NCI-H2171 (cell line): Measurements from ENCODE around the gene SLC25A6.
"Not testable (repeated sequence)": the region's sequence is repeated elsewhere in the genome, so short reads cannot be mapped to it uniquely, and the experiment has no call there.

ENCODE experiments used
- DNase-seq: peaks from one replicate; lab custom pipeline; 2025; lab: John Stamatoyannopoulos, UW

SLC25A6 gene

DNA sequence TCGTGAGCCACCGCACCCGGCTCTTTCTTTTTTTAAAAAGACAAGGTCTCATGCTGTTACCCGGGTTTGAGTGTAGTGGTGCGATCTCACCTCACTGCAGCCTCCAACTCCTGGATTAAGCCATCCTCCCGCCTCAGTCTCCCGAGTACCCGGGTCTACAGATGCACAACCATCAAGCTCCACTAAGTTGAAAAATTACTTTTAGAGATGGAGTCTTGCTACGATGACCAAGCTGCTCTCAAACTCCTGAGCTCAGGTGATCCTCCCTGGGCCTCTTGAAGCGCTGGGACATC is 2.0 kb downstream of the SLC25A6 start:
- DNase-seq = no peak

DNA sequence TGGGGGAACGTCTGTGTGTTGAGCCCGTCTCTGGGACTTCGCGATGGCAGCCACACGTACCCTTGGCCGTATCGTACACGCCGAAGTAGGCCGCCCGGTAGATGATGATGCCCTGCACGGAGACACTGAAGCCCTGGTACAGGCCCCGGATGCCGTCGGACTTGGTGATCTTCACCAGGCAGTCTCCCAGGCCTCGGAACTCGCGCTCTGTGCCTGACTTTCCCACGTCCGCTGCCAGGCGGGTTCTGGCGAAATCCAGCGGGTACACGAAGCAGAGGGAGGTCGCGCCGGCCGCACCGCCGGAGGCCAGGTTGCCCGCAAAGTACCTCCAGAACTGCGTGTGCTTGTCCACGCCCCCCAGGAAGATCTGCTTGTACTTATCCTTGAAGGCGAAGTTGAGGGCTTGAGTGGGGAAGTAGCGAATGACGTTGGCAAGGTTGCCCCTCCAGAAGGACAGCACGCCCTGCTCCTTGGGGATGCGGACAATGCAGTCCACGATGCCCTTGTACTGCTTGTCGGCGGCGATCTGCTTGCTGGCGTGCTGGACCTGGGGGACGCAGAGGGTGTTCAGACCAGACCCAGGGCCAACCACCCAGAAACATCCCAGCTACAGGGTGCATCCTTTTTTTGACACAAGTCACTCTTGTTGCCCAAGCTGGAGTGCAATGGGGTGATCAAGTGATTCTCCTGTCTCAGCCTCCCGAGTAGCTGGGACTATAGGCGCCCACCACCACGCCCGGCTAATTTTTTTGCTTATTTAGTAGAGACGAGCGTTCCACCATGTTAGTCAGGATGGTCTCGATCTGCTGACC is 2.5 kb downstream of the SLC25A6 start:
- DNase-seq = no peak

DNA sequence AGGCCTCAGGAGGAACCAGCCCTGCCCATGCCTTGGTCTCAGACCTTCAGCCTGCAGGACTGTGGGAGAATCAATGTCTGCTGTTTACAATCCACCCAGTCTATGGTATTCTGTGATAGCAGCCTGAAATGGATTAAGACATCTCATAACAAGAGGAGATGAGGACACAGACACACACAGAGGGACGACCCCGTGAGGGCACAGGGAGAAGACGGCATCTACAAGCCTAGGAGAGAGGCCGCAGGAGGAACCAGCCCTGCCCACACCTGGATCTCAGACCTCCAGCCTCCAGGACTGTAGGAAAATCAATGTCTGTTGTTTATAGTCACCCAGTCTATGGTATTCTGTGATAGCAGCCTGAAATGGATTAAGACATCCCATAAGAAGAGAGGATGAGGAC is 3.3 kb downstream of the SLC25A6 start:
- no peak for DNase-seq

DNA sequence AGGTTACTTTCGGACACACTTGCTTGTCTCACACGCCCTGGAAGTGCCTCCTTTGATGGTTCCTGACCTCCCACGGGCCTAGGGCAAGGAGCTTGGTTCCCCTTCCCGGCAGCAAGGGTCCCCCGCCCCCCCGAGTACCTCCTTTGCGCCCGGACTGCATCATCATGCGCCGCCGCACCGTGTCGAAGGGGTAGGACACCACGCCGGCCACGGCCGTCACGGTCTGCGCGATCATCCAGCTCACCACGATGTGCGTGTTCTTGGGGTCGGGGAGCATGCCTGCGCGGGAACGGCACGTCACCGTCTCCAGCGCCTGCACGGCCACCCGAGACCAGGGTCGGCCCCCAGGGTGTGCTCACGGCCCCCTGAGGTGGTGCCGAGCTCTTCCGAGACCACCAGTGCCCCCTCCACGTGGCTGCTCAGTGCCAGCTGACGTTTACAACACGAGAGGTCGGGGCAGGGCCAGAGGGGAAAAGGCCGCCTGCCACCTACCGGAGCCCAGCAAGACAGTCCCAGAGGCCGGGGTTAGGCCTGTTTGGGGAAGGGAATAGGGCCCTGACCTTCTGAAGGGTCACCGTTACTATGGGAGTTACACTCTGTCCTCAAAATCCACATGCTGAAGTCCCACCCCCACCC is 4.7 kb downstream of the SLC25A6 start:
- no peak for DNase-seq

DNA sequence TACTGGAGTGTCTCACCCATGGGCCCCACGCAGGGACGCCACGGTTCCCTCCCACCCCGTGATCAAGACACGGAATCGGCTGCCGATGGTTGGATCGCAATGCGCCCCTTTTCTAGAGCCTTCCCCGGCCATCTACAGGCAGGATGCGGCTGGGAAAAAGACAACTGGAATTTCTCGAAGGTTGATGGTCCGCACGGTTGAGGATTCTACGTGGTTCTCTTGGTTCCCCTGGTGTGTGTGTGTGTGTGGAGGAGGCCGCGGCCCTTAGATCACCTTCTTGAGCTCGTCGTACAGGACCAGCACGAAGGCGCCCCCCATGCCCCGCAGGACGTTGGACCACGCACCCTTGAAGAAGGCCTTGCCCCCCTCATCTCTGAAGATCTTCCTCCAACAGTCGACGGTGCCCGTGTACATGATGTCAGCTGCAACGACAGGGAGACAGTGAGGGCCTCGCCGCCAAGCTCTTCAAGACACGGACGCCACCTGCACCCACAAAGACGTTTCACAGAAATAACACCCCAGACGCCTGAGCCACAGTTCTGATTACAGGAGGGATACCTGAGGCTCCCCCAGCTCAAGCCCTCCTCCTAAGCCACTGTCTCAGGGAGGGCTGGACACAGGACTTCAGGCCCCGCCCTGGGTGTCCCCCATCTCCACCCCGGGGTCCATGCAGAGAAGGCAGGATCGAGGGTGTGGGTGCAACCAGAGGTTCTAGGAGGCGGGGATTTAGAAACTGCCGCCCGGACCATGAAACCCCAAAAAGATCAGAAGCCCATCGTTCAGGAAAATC is 5.4 kb downstream of the SLC25A6 start:
- no peak for DNase-seq

DNA sequence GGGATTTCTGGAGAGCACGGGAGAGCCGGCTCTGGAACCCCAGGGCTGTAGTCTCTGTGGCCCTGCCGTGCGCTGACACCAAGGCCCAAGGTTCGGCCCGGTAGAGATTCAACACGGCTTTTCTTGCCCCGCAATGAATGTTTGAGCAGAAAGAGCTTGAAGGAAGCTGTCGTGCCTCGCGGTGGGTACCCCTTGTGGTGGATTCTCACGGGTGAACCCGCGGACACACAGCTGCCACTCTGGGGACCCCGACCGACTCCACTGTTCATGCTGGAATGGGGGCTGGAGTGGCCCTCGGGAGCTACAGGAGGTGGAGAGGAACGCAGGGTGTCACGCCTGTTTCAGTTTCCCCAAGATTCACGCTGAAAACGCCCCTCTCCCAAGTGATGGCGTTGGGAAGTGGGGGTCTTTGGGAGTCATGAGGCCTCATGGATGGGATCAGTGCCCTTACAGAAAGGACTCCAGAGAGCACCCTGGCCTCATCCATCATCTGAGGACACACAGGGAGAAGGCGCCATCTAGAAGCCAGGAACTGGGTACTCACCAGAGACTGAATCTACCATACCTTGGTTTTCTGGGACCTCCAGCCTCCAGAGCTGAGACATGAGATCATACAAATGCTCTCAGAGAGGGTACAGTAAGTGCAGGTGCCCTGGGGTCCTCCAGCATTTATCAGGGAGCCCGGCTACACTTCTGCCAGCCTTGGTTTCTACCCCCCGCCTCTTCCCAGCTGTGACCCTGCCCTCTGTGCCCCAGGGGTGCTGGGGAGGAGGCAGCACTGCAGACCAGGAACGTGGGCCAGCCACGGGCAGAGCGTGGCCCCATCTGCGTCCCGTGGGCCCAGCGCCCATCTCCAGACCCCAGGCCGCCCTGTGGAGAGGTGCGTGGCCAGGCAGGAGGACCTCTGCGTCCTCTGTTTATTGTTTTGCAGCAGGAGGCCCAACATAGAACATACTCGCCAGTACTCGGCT is 6.4 kb downstream of the SLC25A6 start:
- no peak for DNase-seq

DNA sequence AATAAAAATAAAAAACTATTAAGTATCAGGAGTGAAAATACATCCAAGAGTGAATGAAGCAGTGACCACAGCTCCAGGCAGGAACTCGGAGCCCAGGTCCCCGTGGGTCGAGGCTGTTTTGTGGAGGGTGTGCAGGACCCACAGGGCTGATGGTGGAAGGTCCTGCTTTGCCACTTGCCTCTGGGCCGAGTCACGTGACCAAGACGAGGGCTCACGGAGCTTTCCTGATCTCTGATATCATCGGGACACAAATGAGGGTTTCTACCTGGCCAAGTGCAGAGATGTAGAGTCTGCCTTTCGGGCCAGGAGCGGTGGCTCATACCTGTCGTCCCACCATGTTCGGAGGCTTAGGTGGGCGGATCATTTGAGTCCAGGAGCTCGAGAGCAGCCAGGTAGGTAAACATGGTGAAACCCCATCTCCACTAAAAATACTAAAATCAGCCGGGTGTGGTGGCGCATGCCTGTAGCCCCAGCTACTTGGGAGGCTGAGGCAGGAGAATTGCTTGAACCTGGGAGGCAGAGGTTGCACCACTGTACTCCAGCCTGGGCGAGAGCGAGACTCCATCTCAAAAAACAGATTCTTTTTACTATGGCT is 7.2 kb downstream of the SLC25A6 start:
- DNase-seq = no peak

DNA sequence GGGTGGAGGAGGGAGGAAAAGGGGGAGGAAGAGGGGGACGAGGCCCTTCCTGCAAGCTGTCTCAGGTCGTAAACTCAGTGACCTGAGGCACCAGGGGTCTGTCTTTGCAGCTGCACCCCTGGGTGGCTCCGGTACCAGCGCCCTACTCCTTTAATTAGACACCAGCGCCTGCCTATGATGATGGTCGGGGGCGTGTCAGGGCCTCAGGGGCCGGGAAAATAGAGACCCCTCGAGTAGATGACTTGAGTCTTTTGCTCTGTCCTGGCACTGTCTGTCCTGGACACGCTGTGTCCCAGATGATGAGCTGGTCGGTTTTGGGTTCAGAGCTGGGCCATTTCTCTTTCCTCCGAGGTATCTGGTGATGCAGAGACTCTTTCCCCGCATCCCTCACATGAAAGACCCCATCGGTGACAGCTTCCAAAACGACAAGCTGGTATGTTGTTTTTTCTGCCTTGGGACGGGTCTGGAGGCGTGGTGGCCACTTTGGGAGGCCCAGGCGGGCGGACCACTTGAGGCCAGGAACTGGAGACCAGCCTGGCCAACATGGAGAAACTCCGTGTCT is 11.2 kb downstream of the SLC25A6 start:
- no peak for DNase-seq

DNA sequence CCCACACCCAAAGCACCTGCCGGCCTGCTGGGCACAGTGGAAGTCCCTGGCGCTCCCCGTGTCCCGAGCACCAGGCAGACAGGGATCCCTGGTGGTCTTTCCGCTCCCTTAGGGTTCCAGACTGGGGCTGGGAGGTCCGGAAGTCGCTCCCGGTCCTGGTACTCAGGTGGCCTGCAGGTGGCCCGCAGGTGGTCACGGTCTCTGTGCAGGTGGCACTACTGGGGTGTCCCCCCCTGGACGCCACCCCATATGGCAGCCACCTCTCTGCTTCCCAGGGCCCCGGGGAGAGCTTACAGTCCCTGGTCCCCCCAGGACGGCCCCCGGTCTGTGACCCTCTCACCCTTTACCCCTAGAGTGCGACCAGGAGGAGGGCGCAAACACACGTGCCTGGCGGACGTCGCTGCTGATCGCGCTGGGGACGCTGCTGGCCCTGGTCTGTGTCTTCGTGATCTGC is 13.6 kb downstream of the SLC25A6 start:
- no peak for DNase-seq

DNA sequence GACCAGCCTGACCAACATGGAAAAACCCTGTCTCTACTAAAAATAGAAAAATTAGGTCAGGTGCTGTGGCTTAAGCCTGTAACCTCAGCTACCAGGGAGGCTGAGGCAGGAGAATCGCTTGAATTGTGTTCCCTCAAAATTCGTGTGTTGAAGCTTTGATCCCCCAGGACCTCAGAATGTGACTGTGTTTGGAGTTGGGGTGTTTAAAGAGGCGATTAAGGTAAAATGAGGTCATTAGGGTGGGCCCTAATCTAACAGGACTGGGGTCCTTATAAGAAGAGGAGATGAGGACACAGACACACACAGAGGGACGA is 23.6 kb downstream of the SLC25A6 start:
- DNase-seq = no peak

DNA sequence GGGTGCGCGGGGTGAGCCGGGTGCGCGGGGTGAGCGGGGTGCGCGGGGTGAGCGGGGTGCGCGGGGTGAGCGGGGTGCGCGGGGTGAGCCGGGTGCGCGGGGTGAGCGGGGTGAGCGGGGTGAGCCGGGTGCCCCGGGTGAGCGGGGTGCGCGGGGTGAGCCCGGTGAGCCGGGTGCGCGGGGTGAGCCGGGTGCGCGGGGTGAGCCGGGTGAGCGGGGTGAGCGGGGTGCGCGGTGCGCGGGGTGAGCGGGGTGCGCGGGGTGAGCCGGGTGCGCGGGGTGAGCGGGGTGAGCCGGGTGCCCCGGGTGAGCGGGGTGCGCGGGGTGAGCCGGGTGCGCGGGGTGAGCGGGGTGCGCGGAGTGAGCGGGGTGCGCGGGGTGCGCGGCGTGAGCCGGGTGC is 25.6 kb downstream of the SLC25A6 start:
- DNase-seq = not testable (repeated sequence)

DNA sequence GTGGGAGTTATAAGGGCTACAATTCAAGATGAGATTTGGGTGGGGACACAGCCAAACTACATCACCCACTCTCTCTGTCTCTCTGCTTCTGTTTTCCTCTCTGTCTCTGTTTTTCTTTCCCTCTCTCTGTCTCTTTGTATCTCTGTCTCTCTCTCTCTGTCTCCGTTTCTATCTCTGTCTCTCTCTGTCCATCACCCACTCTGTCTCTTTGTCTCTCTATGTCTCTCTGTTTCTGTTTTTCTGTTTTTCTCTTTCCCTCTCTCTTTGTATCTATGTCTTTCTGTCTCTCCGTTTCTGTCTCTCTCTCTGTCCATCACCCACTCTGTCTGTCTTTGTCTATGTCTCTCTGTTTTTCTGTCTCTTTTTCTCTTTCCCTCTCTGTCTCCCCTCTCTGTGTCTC is 30.0 kb downstream of the SLC25A6 start:
- DNase-seq = no peak

DNA sequence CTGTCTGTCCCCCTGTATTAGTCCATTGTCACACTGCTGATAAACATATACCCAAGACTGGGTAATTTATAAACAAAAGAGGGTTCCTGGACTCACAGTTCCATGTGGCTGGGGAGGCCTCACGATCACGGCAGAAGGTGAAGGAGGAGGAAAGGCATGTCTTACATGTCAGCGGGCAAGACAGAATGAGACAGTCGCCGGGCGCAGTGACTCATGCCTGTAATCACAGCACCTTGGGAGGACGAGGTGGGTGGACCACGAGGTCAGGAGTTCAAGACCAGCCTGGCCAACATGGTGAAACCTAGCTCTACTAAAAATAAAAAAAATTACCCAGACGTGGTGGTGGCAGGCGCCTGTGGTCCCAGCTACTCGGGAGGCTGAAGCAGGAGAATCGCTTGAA is 30.6 kb downstream of the SLC25A6 start:
- no peak for DNase-seq

DNA sequence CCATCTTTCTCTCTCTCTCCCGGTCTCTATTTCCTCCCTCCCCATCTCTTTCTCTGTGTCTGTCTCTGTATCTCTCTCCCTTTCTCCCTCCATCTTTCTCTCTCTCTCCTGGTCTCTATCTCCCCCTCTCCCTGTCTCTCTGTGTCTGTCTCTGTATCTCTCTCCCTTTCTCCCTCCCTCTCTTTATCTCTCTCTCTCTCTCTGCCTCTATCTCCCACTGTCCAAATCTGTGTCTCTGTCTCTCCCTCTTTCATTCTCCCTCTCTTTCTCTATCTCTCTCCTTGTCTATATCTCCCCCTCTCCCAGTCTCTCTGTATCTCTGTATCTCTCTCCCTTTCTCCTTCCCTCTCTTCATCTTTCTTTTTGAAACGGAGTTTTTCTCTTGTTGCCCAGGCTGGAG is 31.7 kb downstream of the SLC25A6 start:
- DNase-seq = no peak

DNA sequence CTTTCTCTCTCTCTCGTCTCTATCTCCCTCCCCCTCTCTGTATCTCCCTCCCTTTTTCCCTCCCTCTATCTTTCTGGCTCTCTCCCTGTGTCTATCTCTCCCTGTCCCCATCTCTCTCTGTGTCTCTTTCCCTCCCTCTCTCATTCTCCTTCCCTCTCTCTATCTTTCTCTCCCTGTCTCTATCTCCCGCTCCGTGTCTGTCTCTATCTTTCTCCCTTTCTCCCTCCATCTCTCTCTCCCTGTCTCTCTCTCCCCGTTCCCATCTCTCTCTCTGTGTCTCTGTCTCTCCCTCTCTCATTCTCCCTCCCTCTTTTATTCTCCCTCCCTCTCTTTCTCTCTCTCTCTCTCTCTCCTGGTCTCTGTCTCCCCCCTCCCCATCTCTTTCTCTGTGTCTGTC is 32.4 kb downstream of the SLC25A6 start:
- no peak for DNase-seq

DNA sequence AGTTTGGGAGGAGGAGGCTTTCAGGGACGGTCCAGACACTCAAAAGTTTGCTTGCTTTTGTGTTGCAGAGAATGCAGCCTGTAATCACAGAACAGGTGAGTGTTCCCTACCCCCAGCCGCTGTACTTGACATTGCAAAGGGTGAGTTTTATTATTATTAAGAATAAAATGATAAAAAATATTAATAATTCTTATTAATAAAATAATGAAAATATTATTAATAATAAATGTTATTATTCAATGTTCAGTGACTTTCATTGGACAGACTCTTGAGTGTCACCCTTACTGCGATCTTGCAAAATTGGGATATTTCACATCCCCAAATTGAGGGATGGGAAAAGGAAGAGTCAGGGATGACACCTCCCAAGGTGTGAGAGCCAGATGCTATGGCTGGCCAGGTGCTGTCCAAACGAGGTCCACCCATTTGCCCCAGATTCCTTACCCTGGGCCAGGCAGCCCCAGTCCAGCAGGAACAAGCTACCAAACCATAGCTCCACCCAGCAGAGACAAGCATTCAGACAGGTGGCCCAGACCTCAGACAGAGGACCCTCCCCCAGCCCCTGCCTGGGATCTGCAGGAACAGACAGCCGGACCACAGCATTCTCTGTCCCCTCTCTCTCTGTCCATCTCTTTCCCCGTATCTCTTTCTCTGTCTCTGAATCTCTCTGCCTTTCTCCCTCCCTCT is 33.0 kb downstream of the SLC25A6 start:
- no peak for DNase-seq

DNA sequence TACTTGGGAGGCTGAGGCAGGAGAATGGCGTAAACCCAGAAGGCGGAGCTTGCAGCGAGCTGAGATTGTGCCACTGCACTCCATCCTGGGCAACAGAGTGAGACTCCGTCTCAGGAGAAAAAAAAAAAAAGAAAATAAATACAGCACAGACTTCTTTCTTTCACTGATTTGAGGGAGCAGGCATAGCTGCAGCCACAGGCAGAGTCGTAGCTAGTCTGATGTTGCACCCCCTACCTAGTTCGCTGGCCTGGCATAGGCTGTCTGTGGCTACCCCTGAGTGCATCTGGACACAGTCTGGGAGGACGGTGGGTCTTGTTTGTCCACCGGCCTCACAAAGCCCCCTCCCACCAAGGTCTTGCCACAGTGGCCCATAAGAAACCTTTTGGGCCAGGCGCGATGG is 33.9 kb downstream of the SLC25A6 start:
- no peak for DNase-seq

DNA sequence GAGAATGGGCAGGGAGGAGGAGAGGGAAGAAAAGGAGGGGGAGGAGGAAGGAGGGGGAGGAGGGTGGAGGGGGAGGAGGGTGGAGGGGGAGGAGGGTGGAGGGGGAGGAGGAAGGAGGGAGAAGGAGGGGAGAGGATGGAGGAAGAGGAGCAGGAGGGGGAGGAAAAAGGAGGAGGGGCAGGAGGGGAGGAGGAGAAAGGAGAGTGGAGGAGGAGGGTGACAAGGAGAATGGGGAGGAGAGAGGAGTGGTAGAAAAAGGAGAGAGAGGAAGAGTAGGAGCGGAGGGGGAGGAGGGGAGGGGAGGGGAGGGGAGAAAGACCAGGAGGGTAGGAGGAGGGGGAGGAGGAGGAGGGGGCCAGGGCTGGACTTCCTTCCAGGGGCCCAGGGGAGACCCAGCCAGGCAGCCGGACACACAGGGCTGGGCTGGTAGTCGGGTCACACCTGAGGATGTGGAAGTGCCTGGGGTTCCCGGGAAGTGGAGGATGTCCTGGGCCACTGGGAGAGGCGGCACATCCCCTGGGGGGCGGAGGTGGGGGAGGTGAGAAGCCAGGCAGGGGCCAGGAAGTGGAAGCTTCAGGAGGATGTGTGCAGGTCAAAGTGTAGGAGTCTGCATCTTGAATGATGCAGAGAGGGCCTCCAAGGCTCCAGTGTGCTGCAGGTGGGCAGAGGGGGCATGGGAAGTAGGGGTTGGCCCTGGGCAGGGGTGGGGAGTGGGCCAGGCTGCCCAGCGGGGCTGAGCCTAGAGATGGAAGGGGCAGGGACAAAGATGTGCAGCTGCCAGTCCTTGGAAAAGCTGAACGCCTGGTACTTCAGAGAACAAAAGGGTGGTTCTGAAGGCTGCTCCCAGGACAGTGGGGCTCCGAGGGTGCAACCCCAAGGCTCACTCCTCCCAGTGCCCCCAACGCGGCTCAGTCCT is 36.5 kb downstream of the SLC25A6 start:
- DNase-seq = no peak
